Measurements from ENCODE around the gene SLC25A13.
"Not testable (repeated sequence)": the region's sequence is repeated elsewhere in the genome, so short reads cannot be mapped to it uniquely, and the experiment has no call there.

SLC25A13 gene

GRCh38 chr7:96321658-96322372, at the start of gene SLC25A13:
Gene SLC25A13 (minus strand): TSS chr7:96322098. CDS start chr7:96321956, 142 bp downstream.
- DNase-seq = peak; percentile 78 to 82

GRCh38 chr7:96365916-96366315, 44.0 kb upstream of the SLC25A13 start:
- not testable (repeated sequence) for DNase-seq

- no peak for DNase-seq
Observed at GRCh38 chr7:96361116-96361857, 39.4 kb upstream of the SLC25A13 start.

GRCh38 chr7:96359876-96360275, 38.0 kb upstream of the SLC25A13 start:
- no peak for DNase-seq

- DNase-seq = not testable (repeated sequence)
Observed at GRCh38 chr7:96358236-96358971, 36.5 kb upstream of the SLC25A13 start.

- no peak for DNase-seq
Observed at GRCh38 chr7:96355990-96356506, 34.1 kb upstream of the SLC25A13 start.

- no peak for DNase-seq
Observed at GRCh38 chr7:96354881-96355280, 33.0 kb upstream of the SLC25A13 start.

- DNase-seq = no peak
Observed at GRCh38 chr7:96349572-96349971, 27.7 kb upstream of the SLC25A13 start.

GRCh38 chr7:96347471-96347870, 25.6 kb upstream of the SLC25A13 start:
- DNase-seq = no peak

- DNase-seq = no peak
Observed at GRCh38 chr7:96346293-96346953, 24.5 kb upstream of the SLC25A13 start.

- DNase-seq = no peak
Observed at GRCh38 chr7:96344236-96344635, 22.3 kb upstream of the SLC25A13 start.

GRCh38 chr7:96342049-96342448, 20.2 kb upstream of the SLC25A13 start:
- DNase-seq = no peak

- no peak for DNase-seq
Observed at GRCh38 chr7:96337519-96337918, 15.6 kb upstream of the SLC25A13 start.

- DNase-seq = no peak
Observed at GRCh38 chr7:96332325-96332724, 10.4 kb upstream of the SLC25A13 start.

GRCh38 chr7:96331775-96332174, 9.9 kb upstream of the SLC25A13 start:
- no peak for DNase-seq

- no peak for DNase-seq
Observed at GRCh38 chr7:96331233-96331632, 9.3 kb upstream of the SLC25A13 start.

- DNase-seq = no peak
Observed at GRCh38 chr7:96330193-96330592, 8.3 kb upstream of the SLC25A13 start.

- DNase-seq = no peak
Observed at GRCh38 chr7:96329241-96329640, 7.3 kb upstream of the SLC25A13 start.

- no peak for DNase-seq
Observed at GRCh38 chr7:96328016-96328415, 6.1 kb upstream of the SLC25A13 start.

- DNase-seq = no peak
Observed at GRCh38 chr7:96327429-96327828, 5.5 kb upstream of the SLC25A13 start.

GRCh38 chr7:96326752-96327151, 4.9 kb upstream of the SLC25A13 start:
- not testable (repeated sequence) for DNase-seq

GRCh38 chr7:96322847-96323461, 1.1 kb upstream of the SLC25A13 start:
- peak in 1 of 2 experiments; percentile 26 for DNase-seq

All from activated T-cell treated with anti-CD3 and anti-CD28 coated beads, Interleukin-2, amount 50 U/mL, for 48 hours (primary cell).